ENCODE results near the gene DGKI.

Gene DGKI

DNA sequence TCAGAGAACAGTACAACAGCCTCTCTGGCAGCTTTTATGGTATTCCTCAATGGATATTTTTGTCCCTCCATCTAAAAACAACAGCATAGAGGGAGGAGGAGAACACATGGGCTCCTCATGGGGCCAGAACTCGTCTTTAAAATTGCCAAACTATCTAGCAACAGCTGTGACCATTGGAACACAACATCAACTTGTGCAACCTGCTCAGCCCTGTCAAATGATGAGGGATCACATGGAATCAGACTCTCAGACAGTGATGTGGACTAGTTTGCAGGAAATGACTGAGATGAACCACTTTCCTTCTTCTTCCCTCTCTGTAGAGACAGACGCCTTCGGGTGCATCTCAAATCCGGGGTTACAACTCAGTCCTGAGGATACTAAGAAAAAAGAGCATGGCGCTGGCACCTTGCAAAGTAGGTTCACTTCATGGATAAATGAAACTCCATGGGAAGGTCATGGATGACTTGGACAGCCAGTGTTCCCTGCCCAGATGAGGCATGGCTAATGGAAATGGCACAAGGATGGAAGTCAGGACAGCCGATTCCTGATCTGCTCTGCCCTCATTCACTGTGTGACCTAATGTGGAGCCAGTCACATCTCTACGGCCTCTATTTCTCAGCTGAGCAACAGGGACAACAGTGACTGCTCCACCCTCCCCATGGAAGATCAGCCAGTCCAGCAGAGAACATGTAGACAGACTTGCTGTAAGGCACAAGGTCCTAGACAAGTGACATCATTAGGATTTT lies 24.6 kb upstream of the DGKI start:
- DNase-seq: no peak

DNA sequence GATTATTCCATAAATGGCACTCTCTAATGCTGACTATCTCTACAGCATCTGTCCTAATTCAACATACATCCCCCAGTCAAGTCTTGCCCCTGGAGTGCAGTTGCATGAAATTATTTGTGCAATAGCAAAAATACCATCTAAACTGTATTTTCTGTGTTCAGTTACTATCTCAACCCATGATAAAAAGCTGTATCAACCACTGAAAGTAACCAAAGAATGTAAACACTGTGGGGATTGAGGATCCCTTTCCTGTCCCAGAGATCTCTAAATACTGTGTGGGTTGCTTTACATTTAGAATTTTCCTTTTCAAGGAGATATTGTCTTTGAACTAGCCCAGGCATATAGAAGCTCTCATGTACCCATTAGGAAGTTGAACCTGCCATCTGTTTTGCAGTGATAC lies 23.9 kb upstream of the DGKI start:
- no peak for DNase-seq

DNA sequence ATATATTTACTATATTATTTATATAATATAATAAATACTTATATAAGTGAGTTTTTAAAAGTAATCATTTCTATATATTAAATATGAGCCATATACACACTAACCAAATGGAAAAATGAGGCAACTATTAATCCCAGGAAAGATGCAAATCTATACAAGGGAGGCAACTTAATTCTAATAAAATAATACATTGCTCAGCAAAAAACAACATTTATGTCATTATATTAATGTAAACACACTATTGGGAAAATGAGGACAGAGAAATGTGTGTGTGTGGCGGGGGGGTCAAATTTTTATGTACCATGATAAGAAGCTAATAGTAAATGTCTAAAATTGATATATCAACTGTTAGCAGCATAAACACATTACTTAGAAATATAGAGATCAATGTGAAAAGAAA lies 23.3 kb upstream of the DGKI start:
- no peak for DNase-seq

DNA sequence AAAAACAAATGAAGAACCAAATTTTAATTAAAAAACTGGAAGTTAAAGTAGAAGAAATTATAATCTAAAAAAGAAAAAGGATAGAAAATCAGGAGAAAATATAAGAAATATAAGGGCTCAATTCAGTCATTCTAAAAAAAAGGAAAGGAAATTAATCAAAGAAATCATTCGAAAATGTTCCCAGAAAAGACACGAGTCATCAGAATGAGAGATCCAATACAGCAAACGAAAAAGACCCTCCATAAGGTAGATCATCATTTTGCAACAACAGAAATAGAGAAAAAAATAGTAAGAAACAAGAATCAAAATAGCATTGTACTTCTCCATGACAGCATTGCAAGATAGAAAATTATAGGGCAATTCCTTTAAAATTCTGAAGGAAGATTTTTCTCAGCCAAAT lies 22.5 kb upstream of the DGKI start:
- no peak for DNase-seq

DNA sequence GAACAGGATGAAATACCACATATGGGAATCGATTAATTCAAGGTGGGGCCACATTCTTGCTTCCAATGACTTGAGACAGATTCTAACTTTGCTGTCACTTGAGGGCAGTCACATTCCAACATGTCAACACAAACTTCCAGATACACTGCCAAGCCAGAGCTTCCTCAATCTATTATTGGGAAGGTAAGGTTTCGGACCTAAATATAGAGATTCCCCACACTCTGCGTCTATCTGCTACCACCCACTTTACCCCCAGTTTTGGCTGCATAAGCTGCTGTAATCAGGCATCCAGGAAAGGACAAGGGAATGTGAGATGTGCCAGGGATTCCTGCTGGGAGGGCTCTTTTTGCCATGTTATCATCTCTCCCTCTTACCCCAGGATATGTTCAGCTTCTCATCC lies 20.5 kb upstream of the DGKI start:
- DNase-seq: no peak

DNA sequence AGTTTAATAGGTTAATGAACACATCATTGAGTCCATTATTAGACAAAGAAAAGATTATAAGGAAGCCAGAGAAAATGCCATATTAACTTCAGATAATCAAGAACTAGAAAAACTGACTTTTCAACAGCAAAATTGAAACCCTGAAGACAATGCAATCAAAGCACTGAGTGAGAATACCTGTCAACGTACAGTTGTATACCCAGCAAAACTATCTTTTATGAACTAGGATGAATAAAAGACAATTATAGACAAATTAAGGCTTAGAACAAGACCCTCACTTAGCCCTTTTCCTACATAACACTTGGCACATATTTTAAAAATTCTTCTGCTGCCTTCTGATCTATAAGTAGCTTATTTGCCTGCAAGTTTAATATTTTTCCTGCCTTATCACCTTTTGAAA lies 19.0 kb upstream of the DGKI start:
- DNase-seq: no peak

DNA sequence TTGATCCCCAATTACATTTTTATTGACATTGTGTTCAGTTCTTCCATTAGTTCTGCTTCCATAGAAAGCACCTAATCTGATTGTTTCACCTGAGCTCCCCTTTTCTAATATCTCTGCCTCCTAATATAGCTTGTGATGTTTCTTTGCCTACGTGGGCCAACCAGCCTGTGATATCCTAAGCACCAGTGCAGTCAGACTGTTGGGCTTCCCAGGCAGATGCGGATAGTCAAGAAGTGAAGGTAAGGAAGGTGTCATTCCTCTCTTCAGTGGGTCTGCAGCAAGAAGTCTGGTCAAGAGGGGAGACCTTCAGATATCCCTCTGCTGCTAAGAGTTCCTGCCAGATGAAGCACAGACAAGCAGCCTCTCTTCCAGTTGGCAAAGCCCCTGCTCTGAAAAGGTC lies 16.2 kb upstream of the DGKI start:
- DNase-seq: no peak

DNA sequence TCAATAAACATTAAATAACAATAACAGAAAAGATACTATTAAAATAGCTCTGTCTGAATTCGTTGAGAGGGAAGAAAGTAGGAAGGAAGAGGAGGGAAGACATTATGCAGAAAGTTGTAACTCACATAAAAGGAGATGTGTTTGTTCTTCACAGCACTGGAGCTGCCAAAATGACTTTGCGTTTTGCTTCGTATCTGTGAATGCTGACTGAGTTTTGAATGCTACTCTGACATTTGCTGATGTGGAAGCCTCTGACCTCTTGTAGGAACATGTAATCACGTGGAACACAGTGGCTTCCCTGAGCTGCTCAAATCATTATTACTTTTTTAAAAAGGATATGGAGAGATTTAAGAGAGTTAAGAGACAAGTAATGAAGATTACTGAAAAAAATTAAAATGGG lies 15.6 kb upstream of the DGKI start:
- DNase-seq: no peak

DNA sequence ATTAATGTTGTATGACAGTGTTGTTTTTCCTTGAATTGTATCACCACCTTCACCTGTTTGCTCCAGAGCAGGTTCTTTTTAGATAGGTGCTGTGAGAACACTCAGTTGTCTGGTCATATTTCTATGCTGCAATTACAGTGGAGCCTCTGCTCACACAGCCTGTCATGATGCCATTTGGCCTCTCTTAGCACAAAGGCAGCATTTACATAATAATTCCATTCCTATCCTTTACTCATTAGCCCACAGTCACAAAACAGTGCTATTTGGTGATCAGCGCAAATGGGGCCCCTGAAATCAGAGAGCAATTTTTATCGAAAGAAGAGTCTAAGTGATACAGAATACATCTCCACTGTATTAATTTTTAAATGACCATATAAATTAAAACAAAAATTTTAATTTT lies 13.8 kb upstream of the DGKI start:
- DNase-seq: no peak

DNA sequence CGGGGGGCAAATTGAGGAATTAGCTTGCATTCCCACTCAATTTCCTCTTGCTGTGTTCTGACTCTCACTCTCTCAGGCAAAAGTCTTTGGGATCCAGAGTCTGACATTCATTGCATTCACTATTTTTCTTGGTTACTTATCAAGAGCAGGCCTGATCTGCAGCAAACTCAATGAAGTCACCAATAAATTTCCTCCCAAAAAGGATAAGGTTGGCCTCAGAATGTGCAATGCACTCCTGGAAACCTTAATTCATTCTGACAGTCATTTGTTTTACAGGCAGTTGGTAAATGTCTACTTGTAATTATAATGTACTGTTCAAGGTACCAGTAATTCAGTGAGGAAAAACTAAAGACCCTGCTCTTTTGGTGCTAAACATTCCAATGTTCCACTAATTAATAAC lies 6.3 kb upstream of the DGKI start:
- no peak for DNase-seq

DNA sequence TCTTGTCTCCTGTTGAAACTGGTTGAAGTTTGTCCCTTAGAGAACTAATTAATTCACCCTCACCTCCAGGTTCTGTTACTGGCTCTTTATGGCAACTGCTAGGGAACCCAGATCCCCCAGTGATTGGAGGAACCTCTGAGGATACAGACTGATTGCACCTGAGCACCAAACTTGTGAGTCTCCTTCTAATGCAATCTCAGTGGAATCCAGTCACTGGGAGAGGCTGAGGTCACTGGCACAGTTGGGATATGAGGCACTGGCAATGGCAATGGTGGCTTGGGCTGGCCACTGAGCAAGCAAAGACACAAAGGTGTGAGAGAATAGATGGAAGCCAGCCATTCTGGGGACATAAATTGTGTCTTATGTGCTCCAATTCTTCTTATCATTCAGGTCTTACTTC lies 5.3 kb upstream of the DGKI start:
- DNase-seq: no peak

DNA sequence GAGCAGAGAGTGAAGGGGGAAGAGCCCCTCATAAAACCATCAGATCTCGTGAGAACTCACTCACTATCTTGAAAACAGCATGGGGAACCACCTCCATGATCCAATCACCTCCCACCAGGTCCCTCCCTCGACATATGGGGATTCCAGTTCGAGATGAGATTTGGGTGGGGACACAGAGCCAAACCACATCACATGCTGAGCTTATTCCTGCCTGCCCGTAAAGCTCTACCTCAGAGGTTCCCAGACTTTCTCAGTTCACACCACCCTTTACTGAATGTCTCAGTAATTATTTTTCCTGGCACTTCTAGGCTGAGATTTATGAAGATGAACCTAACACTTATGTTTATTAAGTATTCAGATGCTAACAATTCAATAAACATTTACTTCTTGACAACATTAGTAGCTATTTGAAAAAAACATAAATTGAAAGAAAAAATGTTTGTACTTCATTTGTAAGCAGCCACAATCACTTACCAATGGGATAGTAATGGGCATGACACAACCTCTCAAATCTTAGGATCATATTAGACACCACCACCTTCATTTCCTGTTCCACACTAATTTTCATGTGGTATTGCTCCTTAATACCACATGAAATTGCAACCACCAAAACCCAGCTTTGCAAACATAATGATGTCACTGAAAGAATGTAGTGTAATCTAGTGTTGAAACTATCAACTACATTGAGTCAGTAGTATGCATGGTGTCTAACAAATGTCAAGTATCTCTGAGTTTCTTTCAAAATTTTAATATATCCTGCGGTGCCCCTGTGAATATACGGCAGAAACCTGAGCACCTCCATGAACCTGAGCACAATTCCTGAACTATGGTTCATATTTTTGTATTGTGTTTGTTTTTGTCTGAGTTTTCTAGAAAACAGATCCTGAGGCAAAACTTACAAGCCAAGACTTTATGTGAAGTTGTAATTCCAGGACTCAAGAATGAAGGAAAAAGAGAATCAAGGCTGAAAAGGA lies 4.5 kb upstream of the DGKI start:
- DNase-seq: no peak

DNA sequence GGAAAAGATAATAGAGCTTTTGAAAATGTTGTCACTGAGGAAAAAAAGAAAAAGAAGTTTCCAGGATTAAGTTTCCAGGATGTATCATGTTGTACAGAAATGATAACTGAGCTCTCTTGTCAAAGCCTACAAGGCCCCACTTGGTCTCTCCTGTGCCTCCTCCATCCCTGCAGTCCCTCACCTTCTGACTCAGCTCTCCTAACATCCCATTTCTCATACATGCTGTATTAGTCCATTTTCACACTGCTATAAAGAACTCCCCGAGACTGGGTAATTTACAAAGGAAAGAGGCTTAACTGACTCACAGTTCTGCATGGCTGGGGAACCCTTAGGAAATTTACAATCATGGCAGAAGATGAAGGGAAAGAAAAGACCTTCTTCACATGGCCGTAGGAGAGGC lies 3.8 kb upstream of the DGKI start:
- no peak for DNase-seq

DNA sequence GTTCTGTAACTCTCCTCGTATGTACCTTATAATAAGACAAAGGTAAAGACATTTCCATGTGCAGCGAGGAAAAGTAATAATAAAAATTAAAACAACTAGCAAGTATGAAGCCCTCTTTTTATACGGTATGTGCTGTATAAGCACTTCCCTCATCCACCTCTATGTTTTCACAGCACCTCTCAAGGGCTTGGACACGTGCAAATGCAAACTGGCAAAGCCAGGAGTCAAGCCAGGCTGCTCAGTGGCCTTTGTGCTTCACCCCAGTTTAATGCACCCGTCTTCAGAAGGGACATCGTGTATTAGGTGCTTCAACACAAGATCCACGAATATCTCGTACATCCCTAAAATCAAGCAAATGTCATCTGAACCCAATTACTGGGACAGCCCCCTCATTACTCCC lies 1.3 kb upstream of the DGKI start:
- no peak for DNase-seq

DNA sequence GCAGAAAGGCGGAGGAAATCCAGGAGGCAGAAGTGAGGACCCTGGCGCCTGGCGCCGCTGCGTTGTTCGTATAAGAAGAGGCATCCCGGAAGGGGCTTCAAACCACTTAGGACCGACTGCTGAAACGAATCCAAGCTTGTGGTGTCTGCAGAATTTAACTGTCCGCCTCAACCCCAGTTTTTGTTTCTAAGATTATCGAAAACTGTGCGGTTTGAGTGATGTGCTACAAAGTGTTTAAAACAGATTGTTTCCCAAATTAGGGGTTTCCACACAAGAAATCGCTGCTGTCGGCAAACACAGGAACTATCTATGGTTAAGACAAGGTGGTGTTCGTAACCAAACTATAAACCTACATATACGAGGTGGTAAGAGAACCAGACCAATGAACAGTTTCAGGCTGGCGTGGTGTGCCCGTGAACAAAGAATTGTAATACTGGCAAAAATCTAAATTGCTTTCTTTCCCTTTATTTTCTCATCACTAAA lies 835 bp upstream of the DGKI start:
- no peak for DNase-seq

DNA sequence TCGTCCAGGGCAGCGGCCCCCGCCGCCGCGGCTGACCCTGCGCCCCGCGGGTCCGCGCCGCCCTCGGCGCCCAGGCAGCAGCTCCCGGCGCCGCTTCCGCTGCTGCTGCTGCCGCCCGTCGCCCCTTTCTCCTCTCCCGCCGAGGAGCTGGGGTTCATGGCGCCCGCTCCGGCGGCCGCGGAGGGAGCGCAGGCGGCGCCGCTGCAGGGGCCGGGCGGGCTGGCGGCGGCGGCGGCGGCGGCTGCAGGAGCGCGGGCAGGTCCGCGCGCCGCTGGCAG lies 286 bp downstream of the DGKI start:
- DNase-seq: no peak

DNA sequence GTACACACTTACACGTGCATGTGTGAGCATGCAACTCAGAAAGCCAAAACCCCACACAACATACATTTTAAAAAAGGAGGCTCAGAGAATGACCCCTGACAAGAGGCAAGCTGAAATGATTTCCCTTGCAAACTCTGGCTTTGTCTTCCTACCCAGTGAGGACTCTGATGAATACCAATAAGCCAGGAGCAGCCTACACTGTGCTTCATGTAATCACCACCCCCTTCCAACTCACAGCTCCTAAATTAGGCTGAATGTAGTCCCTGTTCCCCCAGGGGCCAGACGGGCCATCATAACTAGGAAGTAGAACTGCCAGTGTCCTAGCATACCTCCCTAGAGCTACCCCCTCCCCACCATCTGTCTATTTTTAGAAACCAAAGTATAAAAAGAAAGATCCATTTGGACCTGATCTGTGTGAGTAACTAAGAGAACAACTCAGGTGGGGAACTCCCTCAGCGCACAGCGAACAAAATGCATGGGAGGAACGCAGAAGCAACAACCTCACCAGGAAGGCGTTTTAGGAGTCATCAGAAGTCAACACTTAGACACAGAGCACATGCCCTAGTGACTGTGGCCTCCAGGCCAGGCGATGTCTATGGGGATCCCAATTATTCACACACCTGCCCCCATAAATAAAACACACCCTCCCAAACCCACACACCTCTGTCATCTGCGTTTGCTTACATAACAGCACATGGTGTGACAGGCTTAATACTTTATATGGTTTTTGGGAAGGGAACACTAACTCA lies 1.9 kb downstream of the DGKI start:
- no peak for DNase-seq

DNA sequence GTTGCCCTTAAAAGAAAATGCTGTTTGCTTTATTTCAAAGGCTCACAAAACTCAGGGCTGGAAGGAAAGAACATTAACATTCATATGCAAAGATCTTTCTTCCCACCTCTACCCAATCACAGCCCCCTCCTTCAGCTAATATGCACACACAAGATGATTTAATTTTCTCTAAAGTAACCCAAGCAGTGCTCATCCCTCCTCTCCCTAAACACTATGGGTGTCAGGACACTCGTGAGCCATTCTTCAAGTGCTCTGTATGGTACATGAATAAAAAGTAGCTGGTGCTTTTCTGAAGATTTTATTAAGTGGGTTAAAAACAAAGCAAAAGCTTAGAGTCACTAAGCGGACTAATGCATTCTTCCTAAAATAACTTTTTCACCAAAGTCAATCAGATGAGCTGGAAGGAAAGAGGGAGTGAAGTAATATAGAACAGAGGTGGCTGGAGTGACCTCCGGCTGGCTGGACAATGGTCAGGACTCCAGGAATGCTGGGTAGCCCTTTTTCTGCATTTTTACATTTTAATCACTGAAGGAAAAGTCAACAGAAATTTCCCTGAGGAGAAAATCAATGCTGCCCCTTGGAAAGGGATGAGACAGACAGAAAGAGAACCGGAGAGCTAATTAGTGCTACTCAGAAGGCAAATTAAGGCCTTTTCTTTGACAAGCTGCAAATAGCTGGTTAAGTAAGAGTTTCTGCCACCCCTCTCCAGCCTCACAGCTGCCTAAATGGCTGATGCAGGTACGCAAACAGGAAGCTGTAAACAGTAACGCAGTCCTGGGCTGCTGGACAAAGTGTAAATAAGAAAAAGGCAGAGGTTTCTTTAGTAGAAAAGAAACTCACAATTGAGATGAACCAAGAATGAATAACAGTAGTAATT lies 6.6 kb downstream of the DGKI start:
- no peak for DNase-seq

DNA sequence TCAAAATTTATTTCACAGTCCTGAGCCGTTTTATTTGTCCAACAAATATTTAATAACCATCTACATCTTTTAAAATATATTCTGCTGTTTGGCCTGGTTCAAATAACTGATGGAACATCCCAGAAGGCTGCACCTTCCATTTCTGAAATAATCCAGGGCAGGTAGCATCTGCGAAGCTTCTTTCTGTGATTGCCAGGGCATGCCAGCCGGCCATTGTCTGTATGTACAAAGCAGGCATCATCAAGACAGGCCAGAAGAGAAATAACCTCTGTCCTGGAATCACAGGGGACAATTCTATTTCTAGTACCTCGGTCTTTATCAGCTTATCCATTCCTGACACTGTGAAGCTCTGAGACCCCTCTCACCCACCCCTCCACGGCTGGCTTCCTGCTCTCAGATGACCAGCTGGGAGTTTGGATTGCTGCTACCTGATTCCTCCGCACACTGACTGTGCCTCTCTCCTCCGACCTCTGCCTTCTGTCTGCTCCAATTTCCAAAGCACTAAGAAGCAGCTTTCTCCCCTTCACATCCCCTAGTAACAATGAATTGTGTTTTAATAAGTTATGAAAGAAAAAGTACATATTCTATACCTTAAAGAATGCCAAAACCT lies 8.0 kb downstream of the DGKI start:
- DNase-seq: no peak

DNA sequence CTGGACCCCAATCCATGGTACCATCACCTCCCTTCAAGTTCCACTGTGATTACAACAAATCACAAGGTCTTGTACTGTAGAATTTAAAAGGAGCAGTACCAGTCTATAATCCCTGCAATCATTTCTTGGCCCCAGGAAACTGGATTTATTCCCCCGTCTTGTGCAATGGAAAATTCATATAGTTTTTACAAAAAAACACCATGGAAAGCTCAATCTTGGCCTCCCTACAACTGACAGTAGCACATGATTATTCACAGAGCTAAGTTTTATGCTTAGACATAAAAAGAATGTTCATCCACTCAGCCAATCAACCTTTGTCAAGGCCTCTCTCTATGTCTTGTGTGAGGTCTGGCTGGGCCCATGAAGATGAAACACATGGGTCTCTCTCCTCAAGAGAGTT lies 10.2 kb downstream of the DGKI start:
- DNase-seq: no peak

DNA sequence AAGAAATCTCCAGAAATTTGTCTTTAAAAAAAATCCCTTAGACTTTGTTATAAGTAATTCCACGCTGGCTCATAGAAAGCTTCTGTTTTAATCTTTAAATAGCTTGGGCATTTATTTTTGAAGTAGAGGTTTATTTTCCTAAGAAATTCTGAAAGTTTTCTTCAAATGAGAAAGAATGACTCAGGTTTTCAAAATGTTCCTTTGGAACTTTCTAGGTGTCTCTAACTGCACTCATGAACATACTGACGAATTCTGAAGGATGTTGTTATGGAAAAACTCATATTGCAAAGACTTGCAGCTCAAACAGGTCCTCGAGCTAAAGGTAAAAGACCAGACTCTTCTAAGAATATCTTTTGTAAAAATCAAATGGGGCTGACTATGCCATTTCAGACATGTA lies 10.7 kb downstream of the DGKI start:
- no peak for DNase-seq

DNA sequence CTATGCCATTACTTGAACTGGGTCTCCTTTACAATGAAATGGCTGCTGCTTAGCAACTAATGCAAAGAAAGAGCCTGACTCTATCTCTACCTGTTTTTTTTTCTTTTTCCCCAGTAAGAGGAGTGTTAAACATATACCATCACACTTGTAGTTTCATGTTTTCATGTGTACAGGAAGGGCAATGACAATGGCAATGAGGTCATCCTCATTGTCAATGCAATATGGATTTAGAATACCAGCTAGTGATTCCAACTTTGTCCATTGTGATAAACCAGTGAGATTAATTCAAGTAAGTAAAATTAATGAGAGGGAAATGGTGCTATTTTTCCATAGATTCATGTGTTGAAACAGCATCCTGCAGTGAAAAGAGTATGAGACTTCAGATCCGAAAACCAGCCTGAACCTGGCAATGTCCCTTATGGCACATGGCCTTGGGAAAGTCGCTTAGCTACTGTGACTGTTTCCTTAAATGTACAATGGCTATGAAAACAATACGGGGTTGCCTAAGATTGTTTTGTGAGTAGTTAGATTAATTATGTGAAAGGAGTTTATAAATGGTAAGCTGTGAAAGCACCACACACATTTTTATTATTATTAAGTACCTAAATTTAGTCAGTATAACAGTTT lies 11.2 kb downstream of the DGKI start:
- DNase-seq: no peak

Data from SHP77 treated with DMSO at 0.1 percent for 48 hours (cell line).